Activated T-cell treated with anti-CD3 and anti-CD28 coated beads for 1 hour (primary cell): ENCODE data around the gene TMED4.

ENCODE experiments used
- DNase-seq: peaks from one replicate; pipeline ENCODE4 v3.0.0-alpha.2; 2020; ENCODE audit warnings: low read depth

TMED4 gene

DNA sequence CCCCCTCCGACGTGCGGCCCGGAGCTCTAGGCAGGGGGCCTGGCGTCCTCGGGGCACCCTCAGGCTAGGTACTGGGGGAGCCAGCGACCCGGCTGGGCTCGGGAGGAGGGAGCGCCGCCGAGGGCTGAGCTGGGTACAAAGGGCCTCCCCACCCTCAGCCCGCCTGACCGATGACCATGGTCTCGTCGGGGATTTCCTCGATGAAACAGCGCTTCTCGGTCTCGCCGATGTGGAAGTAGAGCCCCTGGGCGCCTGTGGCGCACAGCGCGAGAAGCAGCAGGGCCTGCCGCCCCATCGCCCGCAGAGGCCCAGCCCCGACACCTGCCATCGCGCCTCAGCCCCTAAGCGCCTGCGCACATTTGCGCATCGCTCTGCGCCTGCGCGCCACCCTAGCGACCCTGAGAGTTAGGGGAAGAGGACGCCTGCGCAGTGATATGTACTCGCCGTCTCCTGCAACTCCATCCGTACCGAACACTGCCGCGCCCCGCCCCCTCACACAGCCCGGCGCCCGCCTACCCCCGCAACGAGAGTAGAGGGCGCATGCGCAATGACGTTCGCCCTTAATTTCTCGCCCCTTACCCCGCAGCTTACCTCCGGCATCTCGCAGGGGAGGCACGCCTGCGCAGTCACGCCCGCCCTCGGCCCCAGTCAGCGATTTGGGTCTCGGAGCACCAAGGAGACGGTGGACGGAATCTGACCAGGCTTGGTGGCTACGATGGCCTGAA is at the start of gene TMED4:
Gene TMED4 (minus strand): TSS at position 353 of the 725 bp plus-strand sequence. CDS start 25 bp downstream, at position 328.
- peak; percentile 100 for DNase-seq

- DNase-seq: no peak
These were observed 49.6 kb upstream of the TMED4 start for GRCh38 chr7:44631458-44632115.

DNA sequence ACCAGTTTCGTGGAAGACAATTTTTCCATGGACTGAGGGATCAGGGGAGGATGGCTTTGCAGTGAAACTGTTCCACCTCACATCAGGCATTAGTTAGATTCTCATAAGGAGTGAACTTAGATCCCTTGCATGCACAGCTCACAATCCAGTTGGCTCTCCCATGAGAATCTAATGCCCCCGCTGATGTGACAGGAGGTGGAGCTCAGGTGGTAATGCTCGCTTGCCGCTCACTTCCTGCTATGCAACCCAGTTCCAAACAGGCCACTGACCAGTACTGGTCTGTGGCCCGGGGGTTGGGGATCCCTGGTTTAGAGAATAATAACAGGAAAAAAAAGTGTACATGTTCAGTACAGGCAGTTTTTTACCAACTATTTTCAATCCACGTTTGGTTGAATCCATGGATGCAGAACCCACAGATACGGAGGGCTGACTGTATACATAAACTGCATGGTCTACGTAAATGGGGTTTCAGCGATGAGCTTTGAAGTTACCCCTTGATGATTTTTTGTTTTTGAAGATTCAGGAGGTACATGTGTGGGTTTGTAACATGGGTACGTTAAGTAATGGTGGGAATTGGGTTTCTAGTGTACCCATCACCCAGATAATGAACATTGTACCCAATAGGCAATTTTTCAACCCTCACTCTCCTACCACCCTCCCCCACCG is 48.9 kb upstream of the TMED4 start:
- no peak for DNase-seq

DNA sequence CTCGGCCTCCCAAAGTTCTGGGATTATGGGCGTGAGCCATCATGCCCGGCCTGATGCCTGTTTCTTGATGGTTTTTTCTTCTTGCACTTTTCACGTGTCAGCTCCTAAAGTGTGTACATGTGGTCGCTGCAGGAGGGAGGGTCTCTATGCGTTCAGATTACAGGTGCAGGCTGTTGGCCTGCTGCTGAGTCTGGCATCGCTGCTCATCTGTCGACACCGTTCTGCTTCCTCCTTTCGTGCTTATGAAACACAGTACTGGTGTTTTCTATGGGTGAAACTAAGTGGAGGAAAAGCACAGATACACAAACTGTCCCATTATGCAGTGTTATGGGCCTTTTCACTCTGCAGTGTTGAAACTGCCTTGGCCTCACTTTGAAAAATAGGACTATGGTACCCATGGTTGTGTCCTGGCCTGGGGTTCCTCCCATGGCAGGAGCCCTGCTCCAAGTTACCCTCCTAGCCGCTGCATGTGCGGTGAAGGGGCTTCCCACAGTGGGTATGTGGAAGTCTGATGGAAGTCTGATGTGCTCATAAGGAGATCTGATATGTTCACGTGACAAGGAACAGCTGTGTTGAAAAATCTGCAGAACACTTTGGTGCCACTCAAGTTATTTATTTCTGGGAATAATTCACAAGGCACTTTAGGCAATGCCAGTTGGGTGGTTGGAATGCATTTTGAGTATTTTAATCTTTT is 47.9 kb upstream of the TMED4 start:
- DNase-seq: no peak

GRCh38 chr7:44626620-44627019 is 44.6 kb upstream of the TMED4 start:
- DNase-seq: no peak

DNA sequence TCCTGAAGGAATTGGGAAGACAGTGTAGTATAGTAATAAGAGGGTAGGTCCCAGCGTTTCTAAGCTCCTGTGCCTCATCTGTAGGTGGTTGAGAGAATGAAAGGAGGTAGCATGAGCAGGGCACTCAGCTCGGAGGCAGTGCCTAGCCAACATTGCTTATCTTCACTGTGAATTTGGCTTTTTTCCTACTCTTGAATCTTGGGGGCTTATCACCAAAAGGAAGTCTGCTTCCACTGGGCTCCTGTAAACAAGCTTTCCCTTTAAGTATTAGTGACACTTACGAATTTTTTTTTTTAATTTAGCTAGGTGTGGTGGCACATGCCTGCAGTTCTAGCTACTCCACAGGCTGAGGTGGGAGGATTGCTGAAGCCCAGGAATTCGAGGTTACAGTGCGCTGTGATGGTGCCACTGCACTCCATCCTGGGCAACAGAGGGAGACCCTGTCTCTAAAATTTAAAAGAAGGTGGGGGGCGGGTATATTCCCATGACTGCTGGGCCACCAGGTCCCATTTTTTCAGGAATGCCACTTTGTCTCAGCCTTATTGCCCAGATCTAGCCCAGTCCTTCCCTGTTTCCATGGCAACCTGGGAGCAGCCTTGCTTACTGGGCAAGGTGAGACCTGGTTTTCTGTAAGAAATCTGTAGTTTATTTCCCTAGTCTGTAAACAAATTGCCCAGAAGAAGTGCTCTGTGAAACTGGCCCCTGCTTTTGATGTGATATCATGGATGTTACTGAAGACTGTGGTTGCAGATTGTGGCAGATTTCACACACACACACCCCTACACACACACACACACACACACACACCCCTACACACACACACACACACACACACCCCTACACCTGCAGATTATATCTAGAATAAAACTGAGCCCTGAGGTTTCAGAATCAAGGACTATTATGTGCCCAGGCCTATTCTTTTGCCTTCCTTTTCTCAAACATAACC is 43.8 kb upstream of the TMED4 start:
- no peak for DNase-seq

- no peak for DNase-seq
These were observed 42.3 kb upstream of the TMED4 start for GRCh38 chr7:44624318-44624717.

DNA sequence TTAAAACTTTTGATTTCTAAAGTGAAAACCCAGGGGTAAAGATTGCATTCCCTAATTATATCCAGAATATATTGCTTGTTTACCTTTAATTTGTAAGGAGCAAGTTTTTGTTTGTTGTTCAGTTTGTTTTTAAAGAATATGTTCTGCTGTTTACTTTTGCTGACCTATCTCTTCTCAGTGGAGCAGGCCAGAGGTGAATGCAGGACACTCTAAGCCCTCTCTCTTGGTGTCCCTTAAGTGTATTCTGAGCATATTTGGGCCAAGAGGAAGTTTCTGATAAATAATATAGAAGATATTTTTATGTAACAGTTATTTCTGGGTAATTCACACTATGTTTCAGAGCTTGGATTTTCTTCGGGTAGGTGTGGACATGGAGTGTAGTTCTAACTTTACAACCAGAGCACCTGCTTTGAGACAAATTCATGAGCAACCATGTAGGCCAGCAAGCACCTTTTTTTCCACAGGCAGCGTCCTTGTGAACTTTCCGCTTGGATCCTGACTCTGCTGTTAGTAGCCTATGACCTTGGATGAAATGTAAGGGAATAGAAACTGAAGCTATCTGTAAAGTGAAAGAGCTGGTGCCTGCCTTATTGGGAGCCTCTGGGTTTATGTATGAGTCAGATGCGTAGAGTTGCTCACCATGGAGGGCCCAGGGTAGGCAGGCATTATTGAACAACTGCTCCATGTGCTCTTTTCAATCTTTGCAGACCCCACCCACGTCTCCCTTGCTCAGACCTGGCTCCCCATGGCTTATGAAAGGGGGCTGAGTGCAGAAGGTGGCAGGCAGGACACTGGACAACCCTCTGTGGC is 40.5 kb upstream of the TMED4 start:
- no peak for DNase-seq

DNA sequence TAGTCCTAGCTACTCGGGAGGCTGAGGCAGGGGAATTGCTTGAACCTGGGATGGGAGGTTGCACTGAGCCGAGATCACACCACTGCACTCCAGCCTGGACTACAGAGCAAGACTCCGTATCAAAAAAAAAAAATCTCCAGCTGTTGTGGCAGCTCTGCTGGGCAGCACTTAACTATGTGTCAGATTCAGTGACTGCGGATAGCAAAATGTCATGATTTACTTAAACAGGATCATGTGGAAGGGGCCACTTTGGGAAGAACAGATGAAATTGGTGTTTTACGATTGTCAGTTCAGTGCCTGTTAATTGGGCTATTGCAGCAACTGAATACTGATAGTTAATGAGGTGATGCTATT is 39.7 kb upstream of the TMED4 start:
- no peak for DNase-seq

DNA sequence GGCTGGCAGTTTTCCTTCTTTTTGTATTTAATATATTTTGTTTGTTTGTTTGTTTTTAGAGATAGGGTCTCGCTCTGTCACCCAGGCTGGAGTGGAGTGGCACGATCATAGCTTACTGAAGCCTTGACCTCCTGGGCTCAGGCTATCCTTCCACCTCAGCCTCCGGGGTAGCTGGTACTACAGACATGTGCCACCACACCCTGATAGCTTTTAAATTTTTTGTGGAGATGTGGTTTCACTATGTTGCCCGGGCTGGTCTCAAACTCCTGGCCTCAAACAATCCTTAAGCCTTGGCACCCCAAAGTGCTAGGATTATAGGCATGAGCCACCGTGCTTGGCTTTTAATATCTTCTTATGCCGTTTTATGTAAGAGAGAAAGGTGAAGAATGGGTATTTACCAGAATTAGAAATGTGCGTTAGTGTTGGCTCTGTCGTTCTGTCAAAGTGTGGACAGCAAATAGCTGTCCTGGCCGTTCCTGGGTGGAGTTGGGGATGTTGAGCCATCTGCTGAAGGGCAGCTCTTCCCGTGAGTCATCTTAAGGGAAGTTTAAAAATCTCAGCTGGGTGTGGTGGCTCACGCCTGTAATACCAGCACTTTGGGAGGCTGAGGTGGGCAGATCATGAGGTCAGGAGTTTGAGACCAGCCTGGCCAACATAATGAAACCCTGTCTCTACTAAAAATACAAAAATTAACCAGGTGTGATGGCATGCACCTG is 39.2 kb upstream of the TMED4 start:
- DNase-seq: no peak

DNA sequence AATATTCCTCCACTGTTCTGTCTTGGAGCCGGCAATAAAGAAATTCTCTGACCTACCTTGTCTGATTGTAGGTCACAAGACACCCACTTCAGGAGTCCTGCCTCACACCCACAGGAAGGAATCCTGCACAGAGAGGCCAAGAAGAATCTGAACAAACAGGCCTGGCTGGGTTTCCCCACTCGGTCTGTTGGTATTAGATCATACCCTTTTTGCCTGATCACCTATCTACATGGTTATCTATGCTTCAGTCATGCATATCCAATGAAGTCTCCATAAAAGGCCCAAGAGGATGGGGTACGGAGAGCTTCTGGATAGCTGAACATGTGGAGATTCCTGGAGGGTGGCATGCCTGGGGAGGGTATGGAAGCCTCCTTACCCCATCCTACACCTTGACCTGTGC is 36.7 kb upstream of the TMED4 start:
- DNase-seq: no peak

GRCh38 chr7:44618045-44618444 is 36.0 kb upstream of the TMED4 start:
- no peak for DNase-seq

GRCh38 chr7:44617225-44617890 is 35.3 kb upstream of the TMED4 start:
- no peak for DNase-seq

DNA sequence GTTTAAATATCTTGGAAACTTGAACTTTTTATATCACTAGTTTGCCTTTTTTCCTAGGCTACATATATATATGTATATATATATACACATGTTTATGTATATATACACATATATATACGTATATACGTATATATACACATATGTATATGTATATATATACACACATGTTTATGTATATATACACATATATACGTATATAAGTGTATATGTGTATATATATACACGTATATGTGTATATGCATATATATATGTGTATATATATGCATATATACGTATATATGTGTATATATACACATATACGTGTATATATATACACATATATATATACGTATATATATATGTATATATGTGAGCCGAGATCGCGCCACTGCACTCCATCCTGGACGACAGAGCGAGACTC is 34.5 kb upstream of the TMED4 start:
- DNase-seq: no peak

DNA sequence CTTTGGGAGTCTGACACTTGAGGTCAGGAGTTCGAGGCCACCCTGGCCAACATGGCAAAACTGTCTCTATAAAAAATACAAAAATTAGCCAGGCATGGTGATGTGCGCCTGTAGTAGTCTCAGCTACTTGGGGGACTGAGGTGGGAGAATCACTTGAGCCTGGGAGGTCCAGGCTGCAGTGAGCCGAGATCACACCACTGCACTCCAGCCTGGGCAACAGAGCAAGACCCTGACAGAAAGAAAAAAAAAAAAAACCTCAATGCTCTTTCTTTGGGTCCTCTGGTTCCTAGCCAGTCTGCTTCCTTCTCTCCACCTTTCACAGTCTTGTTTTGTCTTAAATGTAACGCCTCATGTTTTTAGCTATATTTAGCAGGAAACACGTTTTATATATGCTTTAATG is 33.8 kb upstream of the TMED4 start:
- DNase-seq: no peak

- no peak for DNase-seq
These were observed 33.1 kb upstream of the TMED4 start for GRCh38 chr7:44615149-44615611.

DNA sequence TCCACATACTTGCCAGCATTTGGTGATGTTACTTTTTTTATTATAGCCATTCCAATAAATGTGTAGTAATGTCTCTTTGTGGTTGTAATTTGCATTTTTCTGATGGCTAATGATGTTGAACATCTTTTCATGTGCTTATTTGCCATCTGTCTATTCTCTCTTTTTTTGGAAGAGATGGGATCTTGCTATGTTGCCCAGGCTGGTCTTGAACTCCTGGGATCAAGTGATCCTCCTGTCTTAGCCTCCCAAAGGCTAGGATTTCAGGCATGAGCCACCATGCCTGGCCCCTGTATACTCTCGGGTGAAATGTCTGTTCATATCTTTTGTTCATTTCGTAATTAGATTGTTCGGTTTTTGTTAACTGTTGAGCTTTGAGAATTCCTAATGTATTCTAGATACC is 27.8 kb upstream of the TMED4 start:
- no peak for DNase-seq

DNA sequence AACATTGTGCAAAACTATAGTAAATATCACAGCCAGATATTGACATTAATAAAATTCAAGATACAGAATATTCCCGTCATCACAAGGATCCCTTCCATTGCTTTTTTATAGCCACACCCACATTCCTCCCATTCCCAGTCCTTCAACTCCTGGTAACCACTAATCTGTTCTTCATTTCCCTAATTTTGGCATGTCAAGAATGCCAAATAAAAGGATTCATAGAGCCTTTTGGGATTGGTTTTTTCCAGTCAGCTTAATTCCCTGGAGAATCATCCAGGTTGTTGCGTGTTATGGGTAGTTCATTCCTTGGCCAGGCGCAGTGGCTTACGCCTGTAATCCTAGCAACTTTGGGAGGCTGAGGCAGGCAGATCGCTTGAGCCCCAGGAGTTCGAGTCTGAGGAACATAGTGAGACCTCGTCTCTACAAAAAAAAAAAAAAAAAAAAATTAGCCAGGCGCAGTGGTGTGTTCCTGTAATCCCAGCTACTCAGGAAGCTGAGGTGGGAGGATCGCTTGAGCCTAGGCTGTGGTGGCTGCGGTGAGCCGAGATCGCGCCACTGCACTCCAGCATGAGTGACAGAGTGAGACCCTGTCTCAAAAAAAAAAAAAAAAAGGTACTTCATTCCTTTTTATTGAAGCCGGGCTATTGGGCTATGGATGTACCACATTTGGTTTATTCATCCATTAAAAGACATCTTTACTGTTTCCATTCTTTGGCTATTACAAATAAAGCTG is 27.1 kb upstream of the TMED4 start:
- DNase-seq: no peak
